Left colon (tissue), 2 donors: Measurements from ENCODE around the gene TUG1. TPM values are rescaled to one million over a fixed set of nuclear protein-coding genes. Genes with fewer than 3 reads are reported as not detected.
A peak's percentile ranks its signal among the peaks of the same experiment; 100 is the strongest.

Source experiments
- ATAC-seq: fragments of 200-7000 bp; cut with Tn5 transposase; one replicate; pipeline ENCODE4 v1.9.1; 2020; ENCODE audit warnings: mild to moderate bottlenecking, moderate library complexity
- DNase-seq, 2 donors: peaks; one replicate each; pipeline ENCODE4 v3.0.0-alpha.2; 2020
- intact Hi-C, 2 donors: fragments of 100-400 bp; cut with DNase I in 1 of 2; cut with micrococcal nuclease in 1 of 2; formaldehyde crosslinking; loops; one replicate each; pipeline versions ENCODE4 v1.11.2 to v1.14.0; 2022; cut with DNase I, micrococcal nuclease
- total RNA-seq, 2 donors: library from RNA; stranded (reverse); fragmentation: NEBNext Ultra II Directional; extraction: Animal tissue kit (Norgen Biotek cat#: 25700); gene quantifications; one replicate each; pipeline ENCODE4 v1.2.1, GENCODE V29; 2021
- donor health status: DM: no; HTN: no; CAD: no.
- donor health status: DM: yes; HTN: yes; CAD: no.

Gene TUG1
- total RNA-seq, 2 donors from 2014 or later, result 67.4 to 72.1 TPM

GRCh38 chr22:30945653-30946052 is 23.4 kb upstream of the TUG1 start:
- DNase-seq (no peak), ATAC-seq (no peak)
- intact Hi-C loops, result loop anchor here (5.0 to 10.0 kb wide), 3 partner anchors 137 to 199 kb away; partner anchors contain the start of genes PLA2G3 (in 1 of the 2) and SMTN (in 1 of the 2)

- DNase-seq (no peak), ATAC-seq (no peak)
- intact Hi-C loops, result loop anchor here (5.0 to 10.0 kb wide), 3 partner anchors 136 to 198 kb away; partner anchors contain the start of genes PLA2G3 (in 1 of the 2) and SMTN (in 1 of the 2)
These were observed 22.7 kb upstream of the TUG1 start for GRCh38 chr22:30946354-30946753.

- DNase-seq (peak in 1 of 2 donors; percentile 42), ATAC-seq (peak; percentile 81)
These were observed 21.8 kb upstream of the TUG1 start for GRCh38 chr22:30947173-30947815.

GRCh38 chr22:30947816-30948454 is 21.1 kb upstream of the TUG1 start:
- DNase-seq (no peak), ATAC-seq (peak; percentile 80)
- intact Hi-C loops, result loop anchor here (5.0 to 10.0 kb wide), 3 partner anchors 134 to 197 kb away; partner anchors contain the start of genes PLA2G3 (in 1 of the 2) and SMTN (in 1 of the 2)

More at GRCh38 chr22:30947173-30947815, 21.8 kb upstream of the TUG1 start:
- intact Hi-C loops, result loop anchor here (5.0 to 10.0 kb wide), 3 partner anchors 135 to 198 kb away; partner anchors contain the start of genes PLA2G3 (in 1 of the 2) and SMTN (in 1 of the 2)

GRCh38 chr22:30948930-30949342 is 20.1 kb upstream of the TUG1 start:
- ATAC-seq, result no peak
- intact Hi-C loops, result loop anchor here (5.0 to 10.0 kb wide), 3 partner anchors 133 to 196 kb away; partner anchors contain the start of genes PLA2G3 (in 1 of the 2) and SMTN (in 1 of the 2)
- no peak for DNase-seq

- DNase-seq (no peak), ATAC-seq (no peak)
- intact Hi-C loops, result loop anchor here (5.0 to 10.0 kb wide), 3 partner anchors 132 to 195 kb away; partner anchors contain the start of genes PLA2G3 (in 1 of the 2) and SMTN (in 1 of the 2)
These were observed 19.0 kb upstream of the TUG1 start for GRCh38 chr22:30949934-30950660.

GRCh38 chr22:30953206-30953605 is 15.9 kb upstream of the TUG1 start:
- ATAC-seq (no peak), DNase-seq (no peak)
- intact Hi-C loops, result no loop called here

- ATAC-seq, result no peak
- intact Hi-C loops, result no loop called here
- no peak for DNase-seq
These were observed 13.9 kb upstream of the TUG1 start for GRCh38 chr22:30955153-30955552.

GRCh38 chr22:30964858-30965257 is 4.2 kb upstream of the TUG1 start:
- intact Hi-C loops, result no loop called here
- DNase-seq, result no peak
- no peak for ATAC-seq

GRCh38 chr22:30968015-30968923 is 796 bp upstream of the TUG1 start, which contains the start of gene MORC2:
Gene MORC2 (minus strand): TSS chr22:30968774. CDS start chr22:30967889, 885 bp downstream.
- intact Hi-C loops, result no loop called here
- ATAC-seq (peak; percentile 57), DNase-seq (peak; percentile 68 to 79)

GRCh38 chr22:30969532-30970355 is 679 bp downstream of the TUG1 start:
- intact Hi-C loops, result no loop called here
- ATAC-seq (peak; percentile 41), DNase-seq (peak; percentile 42 to 56)

GRCh38 chr22:30970356-30970746 is 1.3 kb downstream of the TUG1 start:
- no peak for DNase-seq
- intact Hi-C loops, result no loop called here
- ATAC-seq, result no peak

- intact Hi-C loops, result no loop called here
- DNase-seq, result no peak
- no peak for ATAC-seq
These were observed 9.4 kb downstream of the TUG1 start for GRCh38 chr22:30978304-30978962.

- DNase-seq (no peak), ATAC-seq (no peak)
- intact Hi-C loops, result no loop called here
These were observed 10.9 kb downstream of the TUG1 start for GRCh38 chr22:30979932-30980331.

- DNase-seq, result no peak
- no peak for ATAC-seq
- intact Hi-C loops, result no loop called here
These were observed 13.4 kb downstream of the TUG1 start for GRCh38 chr22:30982512-30982911.

GRCh38 chr22:30984317-30984716 is 15.3 kb downstream of the TUG1 start:
- peak; percentile 97 for ATAC-seq
- intact Hi-C loops, result no loop called here
- no peak for DNase-seq
